NCI-H345 treated with DMSO at 0.1 percent for 48 hours (cell line): ENCODE measurements around the gene AK5.

Experiments
- DNase-seq: peaks from one replicate; lab custom pipeline; 2025; ENCODE audit not compliant: unreplicated experiment; lab: John Stamatoyannopoulos, UW

Gene AK5

GRCh38 chr1:77538956-77539518 is 257.2 kb downstream of the AK5 start:
- DNase-seq = no peak

GRCh38 chr1:77539519-77540142 is 257.8 kb downstream of the AK5 start:
- no peak for DNase-seq

GRCh38 chr1:77540501-77541161 is 258.8 kb downstream of the AK5 start:
- no peak for DNase-seq

- DNase-seq = no peak
These were observed 259.3 kb downstream of the AK5 start for GRCh38 chr1:77541162-77541545.

- no peak for DNase-seq
These were observed 261.1 kb downstream of the AK5 start for GRCh38 chr1:77542813-77543420.

- no peak for DNase-seq
These were observed 262.1 kb downstream of the AK5 start for GRCh38 chr1:77543822-77544448.

- no peak for DNase-seq
These were observed 263.0 kb downstream of the AK5 start for GRCh38 chr1:77544845-77545244.

GRCh38 chr1:77545970-77546369 is 264.2 kb downstream of the AK5 start:
- DNase-seq = no peak

GRCh38 chr1:77546890-77547289 is 265.1 kb downstream of the AK5 start:
- DNase-seq = no peak

GRCh38 chr1:77548285-77548684 is 266.5 kb downstream of the AK5 start:
- no peak for DNase-seq

GRCh38 chr1:77550135-77550534 is 268.3 kb downstream of the AK5 start:
- no peak for DNase-seq

GRCh38 chr1:77552626-77553025 is 270.8 kb downstream of the AK5 start:
- no peak for DNase-seq

- DNase-seq = no peak
These were observed 271.9 kb downstream of the AK5 start for GRCh38 chr1:77553568-77554291.

- no peak for DNase-seq
These were observed 274.2 kb downstream of the AK5 start for GRCh38 chr1:77556045-77556444.

GRCh38 chr1:77557053-77557452 is 275.2 kb downstream of the AK5 start:
- DNase-seq = no peak

- DNase-seq = no peak
These were observed 276.9 kb downstream of the AK5 start for GRCh38 chr1:77558591-77559164.

GRCh38 chr1:77560741-77561140 is 278.9 kb downstream of the AK5 start:
- no peak for DNase-seq

- DNase-seq = no peak
These were observed 280.9 kb downstream of the AK5 start for GRCh38 chr1:77562596-77563150.

GRCh38 chr1:77565321-77565720 is 283.5 kb downstream of the AK5 start:
- DNase-seq = no peak

GRCh38 chr1:77571642-77572041 is 289.8 kb downstream of the AK5 start:
- no peak for DNase-seq
